Activated CD8-positive, alpha-beta memory T cell treated with anti-CD3 and anti-CD28 coated beads for 36 hours (primary cell): ENCODE data around the gene PTPRN2. TPM values are rescaled to one million over a fixed set of nuclear protein-coding genes. Genes with fewer than 3 reads are reported as not detected.

ENCODE experiments used
- CTCF ChIA-PET: fragments of 350-600 bp; sonication (Branson Sonifier 250); formaldehyde crosslinking; loops from one replicate; lab custom pipeline; 2021; ENCODE audit warnings: antibody characterized with exemption; lab: Charles Lee
- POLR2A ChIA-PET: fragments of 350-600 bp; sonication (Branson Sonifier 250); formaldehyde crosslinking; loops from one replicate; lab custom pipeline; 2021; ENCODE audit warnings: antibody characterized with exemption; lab: Charles Lee
- total RNA-seq, 2 experiments: library from RNA; stranded (reverse); gene quantifications; one replicate each; pipeline ENCODE4 v1.2.3, GENCODE V29; 2021

The PTPRN2 gene
- total RNA-seq, 2 experiments from 2014 or later, result 0.36 to 0.44 TPM

DNA sequence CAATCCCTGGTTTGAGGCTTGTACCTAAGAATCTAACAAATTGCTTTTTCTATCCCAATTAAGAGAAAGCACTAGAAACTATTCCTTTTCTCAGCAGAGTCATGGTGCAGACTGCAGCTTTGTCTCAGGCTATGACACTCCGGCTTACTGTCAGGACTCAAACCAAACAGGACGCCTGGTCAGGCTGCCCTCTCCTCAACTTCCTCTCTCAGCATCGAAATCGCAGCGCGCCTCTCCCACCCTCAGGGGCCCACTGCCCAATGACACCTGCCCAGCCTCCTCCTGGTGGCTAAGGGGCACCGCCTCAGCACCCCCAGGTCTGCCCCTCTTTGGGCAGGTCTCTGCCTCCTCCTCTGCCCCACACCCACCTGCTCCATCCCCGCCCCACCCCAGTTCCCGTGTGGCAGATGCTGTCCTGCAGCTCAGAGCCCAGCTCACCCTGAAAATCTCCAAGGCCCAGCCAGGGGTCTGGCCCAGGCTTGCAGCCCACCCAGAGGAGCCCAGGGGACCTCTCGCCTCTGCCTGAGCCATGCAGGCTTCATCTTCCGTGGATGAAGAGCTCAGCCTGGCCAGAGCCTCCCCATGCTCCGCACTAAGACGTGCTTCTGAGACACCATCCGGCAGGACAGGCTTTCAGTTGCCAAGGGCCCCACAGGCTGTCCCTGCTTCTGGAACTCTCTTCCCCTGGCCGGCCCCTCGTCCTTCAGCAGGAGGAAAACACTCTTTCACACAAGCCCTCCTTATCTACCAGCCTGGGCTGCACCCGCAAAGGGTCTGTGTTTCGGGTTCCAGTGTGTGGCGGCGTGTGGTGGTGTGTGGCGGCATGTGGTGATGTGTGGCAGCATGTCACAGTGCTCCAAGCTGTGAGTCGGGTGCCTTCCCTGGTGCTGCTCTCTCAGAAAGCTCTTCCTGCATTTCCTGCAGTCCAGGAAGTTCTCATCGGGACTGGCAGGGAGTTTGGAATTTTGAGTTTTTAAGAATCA is 16.4 kb upstream of the PTPRN2 start:
- CTCF ChIA-PET, result no interaction called here

DNA sequence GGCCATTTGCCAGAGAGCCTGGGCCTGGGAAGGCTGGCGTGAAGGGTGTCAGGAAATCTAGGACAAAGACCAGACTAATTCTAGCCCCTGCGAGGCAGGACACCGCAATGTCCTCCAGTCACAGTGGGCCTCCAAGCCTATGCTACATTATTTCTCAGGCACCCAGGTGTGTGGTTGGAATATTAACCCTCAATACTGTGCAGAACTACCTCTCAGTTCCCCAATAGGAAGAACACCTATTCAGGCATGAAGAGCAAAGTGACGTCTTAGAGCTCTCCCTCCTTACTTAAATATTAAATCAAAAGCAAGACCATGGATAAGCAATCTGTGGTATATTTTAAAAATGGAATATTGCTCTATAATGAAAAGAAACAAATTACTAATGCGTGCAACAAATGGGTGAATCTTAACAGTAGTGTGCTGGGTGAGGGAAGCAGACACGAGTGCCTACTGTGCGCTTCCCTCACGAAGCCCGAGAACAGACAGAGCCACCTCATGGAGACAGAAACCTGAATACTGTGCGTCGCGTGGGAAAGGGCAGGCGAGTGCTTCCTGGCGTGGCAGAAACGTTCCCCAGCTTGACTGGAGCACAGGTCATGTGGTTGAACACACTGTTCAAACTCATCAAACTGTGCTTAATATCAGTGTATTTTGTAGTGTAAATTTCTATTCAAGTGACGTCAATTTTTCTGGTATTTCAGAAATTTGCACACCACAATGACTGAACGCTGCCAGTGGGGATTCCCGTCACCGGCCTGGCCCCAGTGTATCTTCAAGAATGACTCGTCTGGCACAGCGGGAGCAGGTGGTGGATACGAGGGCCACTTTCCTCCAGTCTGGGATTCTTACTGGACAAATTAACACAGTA is 15.5 kb upstream of the PTPRN2 start:
- CTCF ChIA-PET, result no interaction called here
- POLR2A ChIA-PET, result no interaction called here

More for the DNA sequence above, 16.4 kb upstream of the PTPRN2 start:
- POLR2A ChIA-PET, result no interaction called here

DNA sequence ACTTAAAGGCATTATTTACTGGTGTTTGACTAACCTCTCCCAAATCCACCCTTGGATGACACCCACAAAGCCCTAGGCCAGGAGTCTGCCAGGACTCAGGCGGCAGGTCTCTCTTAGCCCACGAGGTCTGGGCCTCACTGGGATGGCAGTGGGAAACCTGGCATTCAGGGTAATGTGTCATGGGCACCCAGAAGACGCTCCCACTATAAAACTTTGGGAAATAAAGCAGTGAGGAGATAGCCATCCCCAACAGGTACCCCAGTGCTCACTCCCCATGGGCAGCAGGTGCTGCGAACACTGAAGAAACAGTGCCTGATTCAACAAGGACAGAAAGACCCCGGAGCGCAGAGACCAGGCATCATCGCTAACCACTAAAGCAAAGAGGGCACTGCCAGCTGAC is 14.4 kb upstream of the PTPRN2 start:
- POLR2A ChIA-PET, result no interaction called here

DNA sequence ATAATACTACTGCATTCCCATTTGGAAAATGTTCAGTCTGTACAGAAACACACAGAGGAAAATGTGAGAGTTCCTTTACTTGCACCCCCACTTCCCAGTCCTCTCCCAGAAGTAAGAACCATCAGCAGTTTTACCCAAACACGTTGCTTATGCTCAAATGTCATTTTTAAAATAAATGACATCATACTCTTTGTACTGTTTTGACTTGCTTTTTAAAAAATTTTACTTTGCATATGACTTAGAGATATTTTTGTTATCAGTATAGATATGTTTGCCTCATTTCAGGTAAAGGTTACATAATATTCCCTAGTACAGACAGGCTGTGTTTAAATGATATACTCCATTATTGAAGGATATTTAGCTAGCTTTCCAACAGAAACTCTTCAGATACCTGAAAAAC is 13.5 kb upstream of the PTPRN2 start:
- ChIA-PET CTCF (no interaction called here), POLR2A (no interaction called here)

More for the DNA sequence above, 14.4 kb upstream of the PTPRN2 start:
- CTCF ChIA-PET, result no interaction called here

DNA sequence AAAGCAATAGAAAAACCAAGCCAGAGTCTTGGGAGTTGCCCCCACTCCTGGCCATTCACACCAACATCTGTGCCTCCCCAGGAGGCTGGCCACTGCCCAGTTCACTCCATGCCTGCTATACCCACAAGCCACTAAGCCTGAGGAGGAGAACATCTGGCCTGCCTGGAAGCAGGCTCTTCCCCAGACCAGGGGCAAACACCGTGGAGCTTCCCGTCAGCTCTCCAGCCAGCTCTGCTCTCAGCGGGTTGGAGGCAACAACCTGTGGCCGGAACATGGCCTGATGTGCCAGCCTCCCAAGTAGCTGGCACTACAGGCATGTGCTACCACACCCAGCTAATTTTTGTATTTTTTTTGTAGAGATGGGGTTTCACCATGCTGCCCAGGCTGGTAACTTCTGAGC is 9.1 kb upstream of the PTPRN2 start:
- POLR2A ChIA-PET, result no interaction called here

DNA sequence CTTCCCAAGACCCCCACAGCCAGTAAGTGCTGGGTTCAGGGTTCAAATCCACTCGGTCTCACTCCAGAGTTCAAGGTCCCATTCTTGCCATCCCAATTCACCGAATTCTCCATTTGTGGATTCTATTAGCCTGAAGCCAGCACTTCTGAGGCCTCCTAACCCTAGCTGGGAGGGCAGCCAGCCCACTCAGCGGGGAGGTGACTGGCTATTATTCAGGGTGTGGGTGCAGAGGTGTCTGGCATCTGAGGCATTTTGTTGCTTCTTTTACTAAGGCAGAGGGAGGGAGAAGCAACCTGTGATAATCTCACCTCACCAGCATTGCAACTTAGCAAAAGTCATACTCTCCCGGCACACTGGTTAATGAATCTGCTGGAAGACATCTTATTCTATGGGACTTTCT is 8.7 kb upstream of the PTPRN2 start:
- CTCF ChIA-PET, result no interaction called here

More for the DNA sequence above, 9.1 kb upstream of the PTPRN2 start:
- CTCF ChIA-PET, result no interaction called here

DNA sequence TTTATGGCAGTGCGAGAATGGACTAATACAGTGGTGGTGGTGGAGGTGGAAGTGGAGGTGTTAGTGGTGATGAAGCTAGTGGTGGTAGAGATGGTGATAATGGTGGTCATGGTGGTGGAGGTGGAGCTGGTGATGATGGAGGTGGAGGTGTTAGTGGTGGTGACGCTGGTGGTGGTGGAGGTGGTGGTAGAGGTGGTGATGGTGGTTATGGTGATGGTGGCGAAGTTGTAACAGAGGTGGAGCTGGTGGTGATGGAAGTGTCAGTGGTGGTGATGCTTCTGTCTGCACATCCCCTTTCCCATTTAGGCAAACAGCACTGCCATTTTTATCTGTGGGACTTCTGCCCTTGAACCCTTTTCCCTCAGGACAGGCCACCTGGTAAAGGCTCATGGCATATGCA is 7.4 kb upstream of the PTPRN2 start:
- POLR2A ChIA-PET, result no interaction called here
- CTCF ChIA-PET, result no interaction called here

More for the DNA sequence above, 8.7 kb upstream of the PTPRN2 start:
- POLR2A ChIA-PET, result no interaction called here

DNA sequence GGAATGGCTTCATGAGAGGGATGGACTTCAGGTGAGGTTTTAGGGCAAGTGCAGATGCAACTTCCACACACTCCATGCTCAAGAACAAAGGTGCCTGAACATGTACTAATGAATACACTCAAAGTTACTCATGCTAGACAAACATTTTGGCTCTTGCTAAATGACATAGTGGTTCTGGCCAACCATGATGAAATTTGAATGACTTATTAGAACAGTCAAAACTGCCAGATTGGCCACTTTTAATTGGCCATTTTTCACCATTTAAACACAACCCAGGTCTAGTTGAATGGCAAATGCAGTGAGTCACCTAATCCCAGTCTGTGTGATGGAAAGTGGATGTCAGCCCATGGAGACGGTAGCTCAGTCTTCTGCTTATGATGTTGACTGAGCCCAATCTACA is 4.9 kb upstream of the PTPRN2 start:
- CTCF ChIA-PET, result no interaction called here
- POLR2A ChIA-PET, result no interaction called here

DNA sequence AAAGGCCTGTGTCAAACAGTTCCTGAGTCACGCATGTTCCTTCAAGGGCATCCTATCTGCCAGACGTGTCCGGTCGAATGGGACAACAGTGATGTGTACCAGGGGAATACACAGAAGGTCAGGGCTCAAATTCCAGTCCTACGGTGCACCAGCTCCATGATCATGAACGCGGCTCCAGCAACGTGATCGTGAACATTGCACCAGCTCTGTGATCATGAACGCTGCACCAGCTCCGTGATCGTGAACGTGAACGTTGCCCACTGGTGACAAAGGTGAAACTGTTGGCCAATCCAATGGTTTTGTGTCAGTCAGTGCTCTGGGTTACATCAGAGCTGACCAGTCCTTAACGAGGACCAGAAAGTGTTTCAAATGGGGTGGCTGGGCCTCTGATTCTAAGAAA is 4.3 kb upstream of the PTPRN2 start:
- CTCF ChIA-PET, result no interaction called here
- POLR2A ChIA-PET, result no interaction called here

DNA sequence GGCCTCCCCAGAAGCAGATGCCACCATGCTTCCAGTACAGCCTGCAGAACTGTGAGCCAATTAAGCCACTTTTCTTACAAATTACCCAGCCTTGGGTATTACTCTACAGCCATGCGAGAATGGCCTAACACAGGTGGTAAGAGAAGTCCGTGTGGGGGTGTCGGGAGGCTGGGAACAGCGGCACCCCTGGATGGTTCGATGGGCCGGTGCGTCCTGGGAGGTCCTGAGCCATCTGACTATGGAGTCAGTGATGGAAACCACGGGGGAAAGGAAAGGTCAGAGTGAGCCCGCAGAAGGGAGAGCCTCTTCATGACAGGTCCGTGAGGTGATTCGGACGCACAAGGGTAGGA is 2.5 kb upstream of the PTPRN2 start:
- POLR2A ChIA-PET, result no interaction called here
- CTCF ChIA-PET, result no interaction called here

DNA sequence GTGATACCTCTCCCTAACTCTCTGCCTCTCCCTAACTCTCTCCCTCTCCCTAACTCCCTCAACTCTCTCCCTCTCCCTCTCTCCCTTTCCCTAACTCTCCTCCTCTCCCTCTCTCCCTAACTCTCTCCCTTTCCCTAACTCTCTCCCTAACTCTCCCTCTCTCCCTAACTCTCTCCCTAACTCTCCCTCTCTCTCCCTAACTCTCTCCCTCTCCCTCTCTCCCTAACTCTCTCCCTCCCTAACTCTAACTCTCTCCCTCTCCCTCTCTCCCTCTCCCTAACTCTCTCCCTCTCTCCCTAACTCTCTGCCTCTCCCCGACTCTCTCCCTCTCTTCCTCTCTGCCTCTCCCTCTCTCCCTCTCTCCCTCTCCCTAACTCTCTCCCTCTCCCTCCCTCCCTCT is 2.0 kb upstream of the PTPRN2 start:
- POLR2A ChIA-PET, result no interaction called here
- CTCF ChIA-PET, result no interaction called here

DNA sequence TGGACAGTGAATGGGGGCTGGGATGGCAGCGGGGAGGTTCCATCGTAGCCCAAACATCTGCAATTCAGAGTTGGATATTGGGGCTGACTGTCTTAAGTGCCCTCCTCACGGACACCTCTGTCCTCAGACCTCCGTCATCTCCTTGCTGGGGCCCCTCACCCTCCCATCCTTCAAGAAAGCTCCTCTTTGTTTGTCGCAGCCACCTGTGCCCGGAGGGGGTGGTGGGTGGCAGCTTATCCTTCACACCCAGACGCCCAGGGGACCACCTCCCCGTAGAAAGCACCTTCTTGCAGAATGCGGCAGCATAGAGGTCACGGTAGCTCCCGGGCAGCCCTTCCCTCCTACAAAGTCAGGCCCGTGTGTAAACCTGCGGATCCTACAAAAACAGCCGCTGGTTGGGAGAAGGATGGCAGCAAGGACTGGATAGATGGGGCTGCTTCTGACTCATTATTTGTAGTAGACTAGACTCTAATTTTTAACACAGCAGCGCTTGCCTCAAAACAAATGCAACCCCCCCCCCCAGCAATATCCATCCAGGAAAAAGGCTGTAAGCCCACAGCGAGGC is 1.3 kb upstream of the PTPRN2 start:
- ChIA-PET POLR2A (no interaction called here), CTCF (no interaction called here)

DNA sequence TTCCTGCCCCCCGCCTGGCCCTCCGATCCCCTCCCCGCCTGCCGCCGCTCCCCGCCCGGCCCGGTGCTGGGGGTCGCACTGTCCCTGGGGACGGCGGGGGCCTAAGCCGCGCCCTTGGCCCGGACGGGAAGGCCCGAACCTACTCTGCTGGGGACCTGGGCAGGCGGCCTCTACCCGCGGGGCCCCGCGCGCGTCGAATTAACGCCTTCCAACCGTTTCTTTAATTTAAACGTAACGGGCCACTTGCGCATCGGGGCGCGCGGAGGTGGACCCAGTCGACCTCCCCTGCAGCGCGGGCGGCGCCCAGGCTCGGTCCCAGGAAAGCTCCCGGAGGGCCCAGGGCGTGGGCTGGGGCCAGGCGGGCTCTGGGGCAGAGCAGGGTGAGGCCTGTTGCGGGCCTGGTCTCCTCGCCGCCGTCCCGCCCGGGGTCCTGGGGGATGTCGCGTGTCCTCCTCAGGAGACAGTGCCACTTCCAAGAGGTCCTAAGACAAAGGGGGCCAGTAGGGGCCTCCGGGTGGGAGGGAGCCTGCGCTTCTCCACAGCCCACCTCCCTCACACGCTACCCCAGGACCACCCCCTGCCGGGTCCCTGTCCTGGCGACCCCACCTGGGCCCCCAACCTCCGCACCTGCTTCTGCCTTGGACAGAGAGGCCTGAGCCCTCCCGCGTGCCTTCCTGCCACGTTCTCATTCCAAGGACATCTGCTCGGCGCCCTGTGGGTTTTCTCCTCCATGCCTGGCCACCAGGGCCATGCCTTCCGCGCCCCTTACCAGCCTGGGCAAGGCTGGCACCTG is 658 bp upstream of the PTPRN2 start:
- ChIA-PET CTCF (no interaction called here), POLR2A (no interaction called here)

DNA sequence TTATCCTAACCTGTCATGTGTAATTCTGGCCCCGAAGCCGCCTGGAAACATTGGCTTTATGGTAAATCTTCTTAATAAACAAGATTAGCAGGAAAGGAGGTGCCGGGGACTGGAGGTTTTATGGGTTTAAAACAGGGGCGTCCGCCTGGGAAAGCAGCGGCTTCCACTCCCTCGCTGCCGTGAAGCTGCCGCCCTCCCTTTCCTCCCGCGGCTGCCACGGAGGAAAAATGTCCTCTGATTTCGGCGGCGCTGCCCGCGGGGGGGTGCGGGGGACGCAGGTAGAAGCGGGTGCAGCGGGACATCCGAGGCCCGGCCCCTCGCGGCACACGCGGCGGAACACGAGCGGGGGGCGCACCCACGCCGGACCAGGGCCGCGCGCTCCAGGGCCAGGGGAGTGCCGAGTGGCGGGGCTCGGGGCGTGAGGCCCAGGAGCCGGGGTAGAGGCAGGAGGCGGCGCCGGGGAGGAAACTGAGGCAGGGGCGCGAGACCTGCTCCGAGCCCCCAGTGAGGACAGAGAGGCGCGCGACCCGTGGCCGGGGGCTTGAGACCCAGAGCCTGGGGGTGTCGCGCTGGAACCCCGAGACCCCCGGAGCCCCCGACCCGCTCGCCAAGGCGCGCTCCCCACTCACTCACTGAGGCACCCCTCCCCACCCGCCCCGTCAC is 993 bp downstream of the PTPRN2 start:
- POLR2A ChIA-PET, result no interaction called here
- CTCF ChIA-PET, result no interaction called here

DNA sequence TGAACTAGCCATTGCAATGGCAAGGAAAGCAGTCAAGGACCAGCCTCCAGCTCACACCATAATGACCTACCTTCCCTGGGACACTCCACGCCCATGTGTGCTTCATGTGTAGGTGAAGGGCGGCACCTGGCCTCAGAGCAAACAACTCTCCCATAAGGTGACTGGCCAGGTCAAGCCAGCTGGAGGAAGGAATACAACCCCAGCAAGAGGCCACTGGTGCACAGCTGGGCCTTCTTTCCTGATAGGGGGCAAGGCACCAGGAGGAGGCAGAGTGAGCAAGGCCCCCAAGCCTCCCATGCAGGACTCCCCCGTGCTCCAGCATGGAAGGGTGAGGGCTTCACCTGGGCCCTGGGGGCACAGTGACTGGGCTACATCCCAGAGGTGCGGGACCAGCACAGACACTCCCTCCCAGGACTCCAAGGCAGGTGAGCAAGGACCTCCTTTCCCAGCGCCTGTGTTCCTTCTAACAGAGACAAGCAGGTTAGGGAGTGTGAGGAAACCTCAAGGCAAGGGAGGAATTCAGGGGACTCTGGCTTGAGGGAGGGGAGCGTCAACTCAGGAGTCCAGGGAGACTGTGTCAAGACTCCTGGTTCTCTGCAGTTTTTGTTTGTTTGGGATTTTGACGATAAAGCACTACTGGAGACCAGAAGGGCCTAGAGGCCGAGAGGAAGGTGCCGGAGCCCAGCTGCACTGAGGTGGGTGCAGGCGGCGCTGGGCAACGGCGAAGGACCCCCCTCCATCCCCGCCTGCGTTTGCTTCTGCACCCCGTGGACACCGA is 1.7 kb downstream of the PTPRN2 start:
- POLR2A ChIA-PET, result no interaction called here
- CTCF ChIA-PET, result no interaction called here

DNA sequence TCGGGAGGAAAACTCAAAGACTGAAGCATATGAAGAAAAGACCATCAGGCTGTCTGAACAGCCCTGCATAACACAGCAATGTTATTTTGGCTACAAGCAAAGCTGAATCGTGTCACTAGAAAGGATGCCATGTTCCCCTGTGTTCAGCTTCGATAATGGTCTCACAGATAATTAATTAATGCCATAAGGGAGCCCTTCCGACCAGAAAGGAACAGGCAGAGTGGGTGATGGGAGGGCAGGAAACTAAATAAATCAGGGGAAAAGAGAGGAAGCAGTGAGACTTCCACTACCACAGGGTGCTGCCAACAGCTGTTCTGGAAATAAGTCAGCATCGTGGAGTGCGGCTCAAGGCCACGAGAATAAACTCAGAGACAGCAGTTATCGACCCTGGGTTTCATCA is 3.2 kb downstream of the PTPRN2 start:
- CTCF ChIA-PET, result no interaction called here
- POLR2A ChIA-PET, result no interaction called here

DNA sequence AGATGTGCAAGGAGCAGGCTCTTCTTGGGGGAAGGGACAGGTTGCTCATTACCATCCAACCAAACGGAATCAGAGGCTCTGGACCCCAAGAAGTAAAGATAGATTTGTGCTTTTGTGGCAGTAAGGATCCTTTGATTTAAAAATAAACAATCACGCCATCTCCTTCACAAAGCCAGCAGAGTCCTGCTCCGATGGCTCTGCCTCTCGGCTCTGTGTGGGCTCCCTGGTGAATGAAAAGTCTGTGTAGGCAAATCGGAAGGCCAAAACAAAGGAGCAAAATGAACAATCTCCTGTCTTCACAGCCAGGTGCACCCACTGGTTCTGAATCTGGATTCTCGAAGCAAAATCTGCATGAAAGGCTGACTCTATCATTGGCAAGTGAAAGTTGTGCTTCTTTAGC is 3.8 kb downstream of the PTPRN2 start:
- CTCF ChIA-PET, result no interaction called here
- POLR2A ChIA-PET, result no interaction called here

DNA sequence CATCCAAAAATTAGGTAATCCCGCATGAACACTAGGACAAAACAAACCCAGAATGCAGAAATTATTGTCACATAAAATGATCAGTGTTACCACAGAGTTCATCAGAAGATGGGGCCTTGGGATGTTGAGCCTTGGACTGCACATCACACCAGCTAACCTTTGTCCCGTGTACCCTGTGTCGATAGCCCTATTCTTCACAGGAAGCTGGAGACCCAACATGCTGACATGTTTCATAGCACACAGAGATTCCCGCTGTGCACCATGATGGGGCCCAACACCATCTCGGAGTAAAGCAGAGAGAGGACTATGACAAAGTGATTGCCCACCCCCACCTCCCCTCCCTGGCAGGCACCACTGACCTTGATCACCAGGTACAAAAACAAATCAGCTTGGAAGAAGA is 4.5 kb downstream of the PTPRN2 start:
- ChIA-PET POLR2A (no interaction called here), CTCF (no interaction called here)
